ENCODE measurements around the gene MRPL20. TPM values are rescaled to one million over a fixed set of nuclear protein-coding genes. Genes with fewer than 3 reads are reported as not detected.
A peak's percentile ranks its signal among the peaks of the same experiment; 100 is the strongest.

The MRPL20 gene
- total and polyA plus RNA-seq, 9 of the 15 experiments (the other 6 are each of a cell fraction or from before 2014, with no cell fraction given), result 180 to 671 (median 229) TPM

- TF ChIP-seq ZBTB40 (IDR thresholded peaks at IDR 0.05) (peak; percentile 30; the same call in 1 of the 2 replicates), ZBTB40 (CRISPR knock-in tag; IDR thresholded peaks at IDR 0.05) (no peak), MYC (IDR thresholded peaks at IDR 0.05; ENCODE audit: low read depth, low read length) (0 out of 2 replicates have a peak, but pooled peaks have one; percentile 17), MYC (CRISPR knock-in tag; IDR thresholded peaks at IDR 0.05; ENCODE audit: borderline replicate concordance, low read depth) (no peak), CTBP1 (IDR thresholded peaks at IDR 0.05; ENCODE audit: borderline replicate concordance) (peak; percentile 15; the same call in 1 of the 2 replicates), SRF (CRISPR knock-in tag; IDR thresholded peaks at IDR 0.05) (no peak), SPI1 (IDR thresholded peaks at IDR 0.05; ENCODE audit: borderline replicate concordance, low read depth, low read length) (no peak), MGA (IDR thresholded peaks at IDR 0.05) (no peak)
These were observed 16.4 kb downstream of the MRPL20 start (continued) for GRCh38 chr1:1390675-1391074.
